IPS DF 6.9 (cell line): Measurements from ENCODE around the gene KAZALD1.

Source experiments
- DNase-seq: peaks from one replicate; pipeline ENCODE4 v3.0.0-alpha.2; 2013; ENCODE audit warnings: low read depth, low spot score
- H3K27ac ChIP-seq: one replicate; pipeline ENCODE4 v1.5.1; 2013; ENCODE audit warnings: low read length, control low read depth
- H3K27me3 ChIP-seq: 2 replicates; pipeline ENCODE4 v1.6.1; 2013; ENCODE audit warnings: mild to moderate bottlenecking, low read length; ENCODE audit not compliant: control insufficient read depth, insufficient read depth
- H3K36me3 ChIP-seq: 2 replicates; pipeline ENCODE4 v1.6.1; 2013; ENCODE audit warnings: low read length; ENCODE audit not compliant: control insufficient read depth, insufficient read depth
- H3K4me1 ChIP-seq: 2 replicates; pipeline ENCODE4 v1.6.1; 2013; ENCODE audit warnings: low read length; ENCODE audit not compliant: control insufficient read depth, insufficient read depth
- H3K4me3 ChIP-seq: 2 replicates; pipeline ENCODE4 v1.5.1; 2013; ENCODE audit warnings: mild to moderate bottlenecking, low read length
- H3K9me3 ChIP-seq: 2 replicates; pipeline ENCODE4 v1.6.1; 2013; ENCODE audit warnings: low read length, inconsistent platforms; ENCODE audit not compliant: control insufficient read depth, insufficient read depth
- WGBS: extraction: QIAGEN DNeasy Blood & Tissue Kit; methylation state at CpG from one replicate; pipeline ENCODE4 v1.1.7; 2013; ENCODE audit warnings: mixed read lengths, missing lambda C conversion rate; ENCODE audit not compliant: insufficient read length, insufficient coverage; 5-methylcytosine and 5-hydroxymethylcytosine counted together

The KAZALD1 gene

DNA sequence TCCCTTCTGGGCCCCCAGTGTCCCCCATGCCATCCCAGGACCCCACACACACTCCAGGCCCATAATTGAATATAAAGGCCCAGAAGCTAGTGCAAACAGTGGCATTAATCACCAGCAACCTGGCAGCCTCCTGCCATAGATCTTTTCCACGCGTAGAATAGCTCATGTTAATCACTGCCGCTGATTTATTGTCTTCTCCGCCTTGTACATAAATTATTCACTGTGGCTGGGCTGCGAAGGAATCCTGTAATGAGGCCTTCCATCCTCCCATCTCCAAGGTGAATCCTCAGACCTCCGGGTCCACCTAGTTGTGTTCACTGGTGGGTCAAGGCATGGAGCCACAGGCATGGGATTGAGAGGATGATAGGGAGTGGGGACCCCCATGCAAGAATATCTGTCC is 33.2 kb downstream of the KAZALD1 start:
- Histone ChIP-seq H3K4me1 (peaks cover 5% of the 10 kb centered on the region), H3K36me3 (no peaks in the 10 kb centered on the region), H3K27ac (no peak overlapping the region), H3K9me3 (no peaks in the 10 kb centered on the region), H3K4me3 (no peak overlapping the region), H3K27me3 (no peaks in the 10 kb centered on the region)
- DNase-seq, result no peak
- WGBS, result no CpG with 5 or more reads among the region's 6 CpGs

DNA sequence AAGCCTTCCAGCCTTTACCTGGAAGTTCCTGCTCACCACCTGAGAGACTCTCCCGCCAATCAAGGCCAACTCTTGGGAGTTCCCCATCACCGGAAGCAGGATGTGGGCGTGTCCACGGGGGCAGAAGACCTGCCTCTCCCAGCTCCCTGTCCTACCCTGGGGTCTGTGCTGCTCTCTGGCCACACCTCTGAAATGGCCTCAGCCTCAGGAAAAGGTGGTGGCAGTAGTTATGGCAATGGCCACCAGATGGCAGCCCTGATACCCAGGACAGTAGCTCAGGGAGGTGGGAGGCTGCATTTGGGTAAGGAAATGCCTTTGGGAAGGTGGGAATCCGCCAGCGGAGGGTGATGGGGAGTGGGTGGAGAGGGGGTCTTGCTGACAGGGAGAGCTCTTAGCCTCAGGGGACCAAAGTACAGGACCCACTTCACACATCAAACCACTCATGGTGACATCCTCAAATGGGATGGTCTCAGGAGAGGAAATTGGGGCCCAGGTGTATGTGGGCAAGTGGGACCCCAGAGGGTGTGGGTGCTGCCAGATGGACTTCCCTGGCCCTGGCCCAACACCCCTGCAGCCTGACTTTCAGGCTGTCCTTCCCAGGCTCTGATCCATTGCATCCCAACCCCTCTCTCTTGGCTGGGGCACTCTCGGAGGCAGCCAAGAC is 33.9 kb downstream of the KAZALD1 start:
- Histone ChIP-seq H3K36me3 (no peaks in the 10 kb centered on the region), H3K4me3 (no peak overlapping the region), H3K4me1 (peaks cover 5% of the 10 kb centered on the region), H3K27me3 (no peaks in the 10 kb centered on the region), H3K27ac (no peak overlapping the region), H3K9me3 (no peaks in the 10 kb centered on the region)
- WGBS, result no CpG with 5 or more reads among the region's 7 CpGs
- peak; percentile 98 for DNase-seq

DNA sequence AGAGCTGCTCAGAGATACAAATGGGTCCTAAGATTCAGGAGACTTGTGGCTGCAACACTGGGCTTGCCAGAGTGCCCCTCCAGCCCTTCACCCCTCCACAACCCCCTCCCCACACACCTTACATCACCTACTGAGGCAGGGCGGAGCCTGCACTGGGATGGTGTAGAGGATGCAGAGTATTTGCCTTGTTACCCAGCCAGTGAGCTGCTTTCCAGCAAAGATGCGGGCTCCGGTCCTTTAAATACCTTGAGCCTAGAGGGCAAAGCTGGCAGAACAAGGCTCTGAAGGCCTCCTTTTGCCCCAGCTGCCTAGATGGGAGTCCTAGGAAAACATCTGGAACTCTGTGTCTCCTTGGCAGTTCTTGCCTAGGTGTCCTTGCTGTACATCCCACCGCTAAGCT is 34.6 kb downstream of the KAZALD1 start:
- H3K9me3 ChIP-seq, result no peaks in the 10 kb centered on the region
- no peak overlapping the region for H3K4me3 ChIP-seq
- no peaks in the 10 kb centered on the region for H3K27me3 ChIP-seq
- no peak overlapping the region for H3K27ac ChIP-seq
- H3K4me1 ChIP-seq, result peaks cover 5% of the 10 kb centered on the region
- H3K36me3 ChIP-seq, result no peaks in the 10 kb centered on the region
- no CpG with 5 or more reads among the region's 4 CpGs for WGBS
- no peak for DNase-seq

DNA sequence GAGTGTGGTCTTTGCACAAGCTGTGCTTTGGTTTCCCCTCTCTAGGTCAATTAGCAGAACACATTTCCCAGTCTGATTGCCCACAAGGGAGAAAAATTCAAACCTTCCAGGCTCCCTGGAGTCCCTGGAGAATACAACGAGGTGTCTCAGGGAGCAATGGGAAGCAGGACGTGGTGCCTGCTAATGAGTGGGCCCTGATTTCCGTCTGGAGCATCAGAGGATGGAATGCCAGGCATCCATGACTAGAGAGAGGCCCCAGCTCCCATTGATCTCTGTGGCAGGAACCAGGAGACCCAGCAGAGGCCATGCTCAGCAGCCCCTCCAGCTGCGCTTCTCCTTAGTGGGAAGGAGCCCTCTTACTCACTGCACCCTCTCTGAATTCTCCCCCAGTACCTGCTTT is 36.1 kb downstream of the KAZALD1 start:
- DNase-seq, result no peak
- Histone ChIP-seq H3K4me1 (peaks cover 5% of the 10 kb centered on the region), H3K4me3 (no peak overlapping the region), H3K27ac (no peak overlapping the region), H3K36me3 (no peaks in the 10 kb centered on the region), H3K9me3 (no peaks in the 10 kb centered on the region), H3K27me3 (no peaks in the 10 kb centered on the region)
- WGBS, result no CpG with 5 or more reads among the region's 4 CpGs

DNA sequence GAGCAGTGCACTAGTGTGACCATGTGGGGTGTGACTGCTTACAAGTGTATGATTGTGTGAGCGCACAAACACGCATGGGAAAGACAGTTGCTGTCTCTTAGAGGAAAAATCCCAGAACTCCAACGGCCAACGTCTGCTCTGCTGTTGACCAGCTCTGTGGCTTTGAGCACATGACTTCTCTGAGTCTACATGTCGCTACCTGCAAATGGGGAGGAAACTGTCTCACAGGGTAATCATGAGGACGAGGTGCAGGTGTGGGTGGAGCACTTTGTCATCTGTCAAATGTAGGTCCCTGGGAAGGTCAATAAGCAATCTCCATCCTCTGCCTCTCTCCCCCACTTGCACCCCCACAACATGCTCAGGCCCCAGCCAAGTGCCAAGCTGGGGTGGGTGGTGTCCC is 38.1 kb downstream of the KAZALD1 start:
- H3K27ac ChIP-seq, result no peak overlapping the region
- no peak overlapping the region for H3K4me3 ChIP-seq
- WGBS, result no CpG with 5 or more reads among the region's 6 CpGs
- H3K9me3 ChIP-seq, result no peaks in the 10 kb centered on the region
- peaks cover 3% of the 10 kb centered on the region; the same call in 1 of the 2 replicates for H3K4me1 ChIP-seq
- H3K27me3 ChIP-seq, result no peaks in the 10 kb centered on the region
- no peak for DNase-seq
- H3K36me3 ChIP-seq, result no peaks in the 10 kb centered on the region

DNA sequence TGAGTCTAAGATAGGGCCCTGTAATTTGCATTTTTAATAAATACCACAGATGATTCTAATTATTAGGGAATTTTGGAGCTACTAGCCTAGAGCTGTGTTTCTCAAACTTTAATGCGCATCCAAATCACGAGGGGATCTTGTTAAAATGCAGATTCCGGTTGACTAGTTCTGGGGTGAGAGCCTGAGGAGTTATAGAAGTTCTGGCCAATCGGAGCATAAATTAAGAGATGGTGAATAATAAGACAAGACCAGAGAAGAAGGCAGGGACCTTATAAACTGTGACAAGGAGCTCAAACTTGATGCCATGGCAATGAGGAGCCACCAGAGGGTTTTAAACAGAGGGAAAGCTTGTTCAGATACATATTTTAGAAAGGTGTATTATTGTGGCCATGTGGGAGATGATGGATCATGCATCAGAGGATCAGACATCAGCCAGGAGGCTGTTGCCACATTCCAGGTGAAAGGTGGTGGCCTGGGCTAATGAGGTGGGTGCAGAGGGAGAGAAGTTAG is 39.6 kb downstream of the KAZALD1 start:
- Histone ChIP-seq H3K27me3 (no peaks in the 10 kb centered on the region), H3K36me3 (no peaks in the 10 kb centered on the region), H3K27ac (no peak overlapping the region), H3K4me1 (no peaks in the 10 kb centered on the region), H3K9me3 (no peaks in the 10 kb centered on the region), H3K4me3 (no peak overlapping the region)
- DNase-seq, result no peak
- no CpG with 5 or more reads among the region's 4 CpGs for WGBS

DNA sequence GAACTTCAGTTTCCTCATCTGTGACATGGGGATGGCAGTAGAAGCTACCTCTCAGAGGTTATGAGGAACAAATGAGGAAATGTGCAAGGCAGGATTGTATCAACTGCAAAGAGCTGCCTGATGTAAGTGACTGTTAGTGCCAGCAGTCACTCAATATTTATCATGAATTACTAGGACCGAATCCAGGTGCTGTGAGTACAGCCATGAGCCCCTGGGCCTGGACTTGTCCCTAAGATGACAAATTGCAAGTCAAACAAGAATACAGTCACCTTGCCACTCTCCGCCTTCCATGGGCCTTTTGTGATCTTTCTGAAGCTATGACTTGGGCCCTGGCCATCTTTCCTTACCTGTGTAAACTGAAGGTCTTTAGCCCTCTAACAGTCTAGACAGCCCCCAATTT is 41.6 kb downstream of the KAZALD1 start:
- no CpG with 5 or more reads among the region's 2 CpGs for WGBS
- Histone ChIP-seq H3K36me3 (no peaks in the 10 kb centered on the region), H3K4me3 (no peak overlapping the region), H3K4me1 (no peaks in the 10 kb centered on the region), H3K27ac (no peak overlapping the region), H3K27me3 (no peaks in the 10 kb centered on the region), H3K9me3 (no peaks in the 10 kb centered on the region)
- DNase-seq, result no peak

DNA sequence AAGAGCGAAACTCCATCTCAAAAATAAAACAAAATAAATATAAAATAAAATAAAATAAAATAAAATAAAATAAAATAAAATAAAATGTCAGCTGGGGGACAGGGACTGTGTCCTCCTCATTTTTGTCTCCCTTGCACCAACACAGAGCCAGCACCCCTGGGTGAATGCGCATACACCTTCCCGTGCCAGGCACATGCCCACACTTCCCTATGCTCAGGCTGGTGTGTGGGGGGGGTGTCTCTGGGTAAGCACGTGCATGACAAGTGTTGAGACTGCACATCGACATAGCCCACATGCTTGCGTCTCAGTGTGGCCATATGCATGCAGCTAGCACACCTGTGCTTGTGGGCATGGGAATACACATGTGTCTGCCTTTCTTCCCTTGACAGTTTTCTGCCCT is 44.6 kb downstream of the KAZALD1 start:
- Histone ChIP-seq H3K27ac (no peak overlapping the region), H3K4me3 (no peak overlapping the region), H3K4me1 (peaks cover 5% of the 10 kb centered on the region; the same call in 1 of the 2 replicates), H3K27me3 (no peaks in the 10 kb centered on the region), H3K9me3 (no peaks in the 10 kb centered on the region), H3K36me3 (no peaks in the 10 kb centered on the region)
- whole genome bisulfite sequencing, result no CpG with 5 or more reads among the region's 6 CpGs
- no peak for DNase-seq

DNA sequence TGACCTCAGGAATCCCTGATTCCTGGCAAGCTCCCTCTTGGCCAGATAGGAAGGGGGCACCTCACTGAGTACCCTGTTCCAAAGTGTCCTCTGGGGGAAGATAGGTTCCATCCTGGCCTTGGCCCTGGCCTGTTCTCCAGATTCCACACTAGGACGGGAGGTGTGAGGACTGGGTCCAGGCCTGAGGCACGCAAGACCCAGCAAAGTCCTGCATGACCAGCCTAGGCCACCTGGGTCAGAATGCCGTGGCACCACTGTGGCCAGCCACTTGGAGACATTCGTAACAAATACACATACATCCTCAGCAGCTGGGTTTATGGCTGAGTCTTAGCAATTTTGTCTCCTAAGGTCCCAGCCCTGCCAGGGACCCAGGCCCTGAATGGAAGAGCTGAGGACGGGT is 46.0 kb downstream of the KAZALD1 start:
- no peaks in the 10 kb centered on the region for H3K9me3 ChIP-seq
- no peak overlapping the region for H3K4me3 ChIP-seq
- WGBS, result no CpG with 5 or more reads among the region's 5 CpGs
- H3K4me1 ChIP-seq, result peaks cover 6% of the 10 kb centered on the region; the same call in 1 of the 2 replicates
- DNase-seq, result no peak
- H3K27ac ChIP-seq, result no peak overlapping the region
- H3K27me3 ChIP-seq, result no peaks in the 10 kb centered on the region
- no peaks in the 10 kb centered on the region for H3K36me3 ChIP-seq

DNA sequence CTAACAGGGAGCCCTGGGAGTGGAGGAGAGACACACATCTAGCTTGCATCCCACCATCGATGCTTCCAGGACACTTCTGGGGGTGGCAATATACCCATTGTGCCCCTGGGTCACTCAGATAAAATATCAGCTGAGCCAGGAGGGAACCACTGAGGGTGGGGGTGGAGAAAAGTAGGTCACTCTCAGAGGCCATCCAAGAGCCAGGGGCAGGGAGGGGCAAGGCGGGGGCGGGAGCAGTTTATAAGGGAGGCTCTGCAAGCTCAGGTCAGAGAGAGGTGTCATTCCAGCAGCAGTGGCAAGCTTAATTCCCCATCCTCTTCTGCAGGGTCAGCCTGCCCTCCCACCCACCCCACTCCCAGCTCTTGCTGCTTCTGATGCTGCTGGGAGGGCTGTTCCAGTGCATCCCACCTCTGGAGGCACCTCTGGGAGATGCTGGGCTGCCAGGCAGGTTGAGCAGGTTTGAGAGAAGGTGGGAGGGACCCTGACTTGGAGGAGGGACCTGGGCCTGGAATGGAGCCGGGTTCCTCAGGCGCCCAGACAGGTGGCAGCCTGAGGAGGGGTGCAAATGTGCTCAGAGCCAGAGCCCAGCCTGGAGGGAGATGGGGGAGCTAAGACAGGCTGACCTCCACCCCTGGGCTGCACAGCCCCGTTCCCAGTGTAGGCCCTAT is 49.2 kb downstream of the KAZALD1 start:
- Histone ChIP-seq H3K4me1 (peaks cover 7% of the 10 kb centered on the region), H3K4me3 (no peak overlapping the region), H3K36me3 (no peaks in the 10 kb centered on the region), H3K27me3 (no peaks in the 10 kb centered on the region), H3K9me3 (no peaks in the 10 kb centered on the region), H3K27ac (no peak overlapping the region)
- WGBS, result no CpG with 5 or more reads among the region's 6 CpGs
- no peak for DNase-seq
